Germinal center (tissue), 1 donor: ENCODE data around the gene FYN.

Experiments used
- DNase-seq: peaks from one replicate; pipeline ENCODE4 v3.0.0; 2012; ENCODE audit warnings: mixed read lengths, low spot score

The FYN gene

GRCh38 chr6:111806561-111807497 is 66.4 kb downstream of the FYN start:
- no peak for DNase-seq

- DNase-seq = no peak
Observed at GRCh38 chr6:111806165-111806547, 67.1 kb downstream of the FYN start.

GRCh38 chr6:111805511-111806164 is 67.6 kb downstream of the FYN start:
- DNase-seq = no peak

GRCh38 chr6:111804627-111805235 is 68.5 kb downstream of the FYN start:
- DNase-seq = no peak

GRCh38 chr6:111803804-111804203 is 69.4 kb downstream of the FYN start:
- no peak for DNase-seq

GRCh38 chr6:111803371-111803770 is 69.9 kb downstream of the FYN start:
- DNase-seq = no peak

- DNase-seq = no peak
Observed at GRCh38 chr6:111802720-111803330, 70.4 kb downstream of the FYN start.

GRCh38 chr6:111802015-111802414 is 71.2 kb downstream of the FYN start:
- DNase-seq = no peak

GRCh38 chr6:111800821-111801220 is 72.4 kb downstream of the FYN start:
- no peak for DNase-seq

- no peak for DNase-seq
Observed at GRCh38 chr6:111800259-111800765, 72.9 kb downstream of the FYN start.

- DNase-seq = no peak
Observed at GRCh38 chr6:111799576-111800258, 73.5 kb downstream of the FYN start.

- no peak for DNase-seq
Observed at GRCh38 chr6:111798281-111798725, 74.9 kb downstream of the FYN start.

GRCh38 chr6:111796310-111796918 is 76.8 kb downstream of the FYN start:
- DNase-seq = no peak

GRCh38 chr6:111795558-111795957 is 77.7 kb downstream of the FYN start:
- no peak for DNase-seq

- DNase-seq = no peak
Observed at GRCh38 chr6:111794727-111795452, 78.4 kb downstream of the FYN start.

GRCh38 chr6:111794300-111794699 is 79.0 kb downstream of the FYN start:
- no peak for DNase-seq

- no peak for DNase-seq
Observed at GRCh38 chr6:111793711-111794111, 79.5 kb downstream of the FYN start.

GRCh38 chr6:111792914-111793700 is 80.1 kb downstream of the FYN start:
- DNase-seq = no peak

- no peak for DNase-seq
Observed at GRCh38 chr6:111792241-111792640, 81.0 kb downstream of the FYN start.

- DNase-seq = no peak
Observed at GRCh38 chr6:111791415-111791814, 81.8 kb downstream of the FYN start.
